ENCODE data around the gene TARBP1. TPM values are rescaled to one million over a fixed set of nuclear protein-coding genes. Genes with fewer than 3 reads are reported as not detected.

TARBP1 gene
- total and polyA plus RNA-seq, 2 donors (not counting 1 experiment from before 2014, with no cell fraction given) = 35.4 to 71.5 TPM

GRCh38 chr1:234475167-234475793 is 3.7 kb downstream of the TARBP1 start:
- Histone ChIP-seq H3K27me3 (replicated peaks in 1 of 4; ENCODE audit: control extremely low read depth in 1 of 4, control insufficient read depth in 3 of 4, insufficient read depth in 4 of 4, low read length in 3 of 4) (no peaks in the 10 kb centered on the region), H3K9me3 (ENCODE audit: control extremely low read depth in 1 of 3, control insufficient read depth in 2 of 3, insufficient read depth in 1 of 3, low read length in 2 of 3) (peaks cover 0 to 4% (median 0%) of the 10 kb centered on the region in 3 donors), H3K9ac (ENCODE audit: low read length) (no peak overlapping the region), H4K20me1 (ENCODE audit: control insufficient read depth, insufficient read depth, low read length, poor library complexity, severe bottlenecking) (peaks cover 4% of the 10 kb centered on the region), H3K36me3 (replicated peaks in 1 of 2; ENCODE audit: control extremely low read depth in 1 of 2, control insufficient read depth in 1 of 2, extremely low read depth in 1 of 2, insufficient read depth in 2 of 2, low read length in 1 of 2) (no peaks in the 10 kb centered on the region), H2AFZ (ENCODE audit: insufficient read depth, low read depth, low read length, poor library complexity, severe bottlenecking) (peak overlapping the region; percentile 29), H3K4me2 (replicated peaks; ENCODE audit: low read depth, low read length, poor library complexity, severe bottlenecking) (peak overlapping the region; percentile 36), H3K27ac (ENCODE audit: low read length in 2 of 2) (no peak overlapping the region), H3K79me2 (ENCODE audit: control insufficient read depth, insufficient read depth, low read length) (peaks cover 52% of the 10 kb centered on the region), H3K4me3 (ENCODE audit: control extremely low read depth in 1 of 5, extremely low read depth in 1 of 5, insufficient read depth in 1 of 5, low read depth in 2 of 5, low read length in 4 of 5) (no peak overlapping the region), H3K4me1 (ENCODE audit: control insufficient read depth in 2 of 2, insufficient read depth in 2 of 2, low read length in 2 of 2) (peaks cover 42 to 44% of the 10 kb centered on the region in 2 donors)
- Mint-ChIP-seq H3K4me1 (peaks cover 48% of the 10 kb centered on the region), H3K27me3 (no peaks in the 10 kb centered on the region), H3K27ac (no peak overlapping the region), H3K4me3 (peak overlapping the region; percentile 39), H3K9me3 (ENCODE audit: insufficient read depth) (no peaks in the 10 kb centered on the region)
- intact Hi-C loops (cut with micrococcal nuclease) = loop anchor here (5.0 kb wide), 1 partner anchor 1027 kb away; the partner anchor contains the start of gene B3GALNT2
- CTCF ChIA-PET = interaction anchor here (1.0 kb wide), 1 partner anchor 146 kb away, joined by 3 read pairs; no protein-coding TSS in a partner anchor
- TF ChIP-seq CTCF (IDR thresholded peaks at IDR 0.05) (no peak), EZH2 (IDR thresholded peaks at IDR 0.05; ENCODE audit: borderline replicate concordance, insufficient read depth, low read depth, low read length, poor library complexity, severe bottlenecking) (no peak)
- POLR2A ChIA-PET = no interaction called here
- ATAC-seq (ENCODE audit: low read depth) (no peak), DNase-seq (peak; percentile 29)
- 59% methylated on average over 10 of the region's 12 CpGs for WGBS (ENCODE audit: insufficient coverage)

- POLR2A ChIA-PET = interaction anchor here (0.6 to 0.7 kb wide), 2 partner anchors 21 to 1494 kb away, joined by 3 to 4 read pairs; no protein-coding TSS in a partner anchor
- Histone ChIP-seq H2AFZ (ENCODE audit: insufficient read depth, low read depth, low read length, poor library complexity, severe bottlenecking) (peak overlapping the region; percentile 29), H3K9me3 (ENCODE audit: control extremely low read depth in 1 of 3, control insufficient read depth in 2 of 3, insufficient read depth in 1 of 3, low read length in 2 of 3) (peaks cover 0 to 4% (median 0%) of the 10 kb centered on the region in 3 donors), H4K20me1 (ENCODE audit: control insufficient read depth, insufficient read depth, low read length, poor library complexity, severe bottlenecking) (peaks cover 4% of the 10 kb centered on the region), H3K79me2 (ENCODE audit: control insufficient read depth, insufficient read depth, low read length) (peaks cover 57% of the 10 kb centered on the region), H3K4me3 (ENCODE audit: control extremely low read depth in 1 of 5, extremely low read depth in 1 of 5, insufficient read depth in 1 of 5, low read depth in 2 of 5, low read length in 4 of 5) (no peak overlapping the region), H3K4me2 (replicated peaks; ENCODE audit: low read depth, low read length, poor library complexity, severe bottlenecking) (no peak overlapping the region), H3K9ac (ENCODE audit: low read length) (no peak overlapping the region), H3K36me3 (replicated peaks in 1 of 2; ENCODE audit: control extremely low read depth in 1 of 2, control insufficient read depth in 1 of 2, extremely low read depth in 1 of 2, insufficient read depth in 2 of 2, low read length in 1 of 2) (no peaks in the 10 kb centered on the region), H3K27me3 (replicated peaks in 1 of 4; ENCODE audit: control extremely low read depth in 1 of 4, control insufficient read depth in 3 of 4, insufficient read depth in 4 of 4, low read length in 3 of 4) (no peaks in the 10 kb centered on the region), H3K27ac (ENCODE audit: low read length in 2 of 2) (no peak overlapping the region), H3K4me1 (ENCODE audit: control insufficient read depth in 2 of 2, insufficient read depth in 2 of 2, low read length in 2 of 2) (peaks cover 40 to 42% of the 10 kb centered on the region in 2 donors)
- DNase-seq (no peak), ATAC-seq (ENCODE audit: low read depth) (no peak)
- H3K27ac Mint-ChIP-seq = no peak overlapping the region
- TF ChIP-seq EZH2 (IDR thresholded peaks at IDR 0.05; ENCODE audit: borderline replicate concordance, insufficient read depth, low read depth, low read length, poor library complexity, severe bottlenecking) (no peak), CTCF (IDR thresholded peaks at IDR 0.05) (no peak)
- H3K4me3 Mint-ChIP-seq = peak overlapping the region; percentile 3
- peaks cover 45% of the 10 kb centered on the region for H3K4me1 Mint-ChIP-seq
- no peaks in the 10 kb centered on the region for H3K9me3 Mint-ChIP-seq (ENCODE audit: insufficient read depth)
- intact Hi-C loops (cut with micrococcal nuclease) = no loop called here
- WGBS (ENCODE audit: insufficient coverage) = no CpG with 5 or more reads among the region's 2 CpGs
- CTCF ChIA-PET = interaction anchor here (0.6 to 1.0 kb wide), 2 partner anchors 145 to 679 kb away, joined by 3 to 6 read pairs; no protein-coding TSS in a partner anchor
- no peaks in the 10 kb centered on the region for H3K27me3 Mint-ChIP-seq
Observed at GRCh38 chr1:234474375-234474774, 4.6 kb downstream of the TARBP1 start.
